SJSA1 (cell line): ENCODE results near the gene TTC36. TPM values are rescaled to one million over a fixed set of nuclear protein-coding genes. Genes with fewer than 3 reads are reported as not detected.
"Not testable (repeated sequence)": the region's sequence is repeated elsewhere in the genome, so short reads cannot be mapped to it uniquely, and the experiment has no call there.

Source experiments
- DNase-seq, 2 experiments: peaks; one replicate each; pipeline ENCODE4 v3.0.0-alpha.2; 2015 to 2020; ENCODE audit warnings: low spot score in 2 of 2, low read depth in 1 of 2
- H3K27ac ChIP-seq: fragments of 250-450 bp; sonication (Bioruptor Pico); 2 replicates; pipeline ENCODE4 v1.5.1; 2020; ENCODE audit warnings: mild to moderate bottlenecking, moderate library complexity
- H3K27me3 ChIP-seq: fragments of 250-450 bp; sonication (Bioruptor Pico); replicated peaks from 2 replicates; pipeline ENCODE4 v1.5.1; 2020; ENCODE audit warnings: mild to moderate bottlenecking, moderate library complexity
- H3K36me3 ChIP-seq: fragments of 250-450 bp; sonication (Bioruptor Pico); 2 replicates; pipeline ENCODE4 v1.5.1; 2020; ENCODE audit warnings: mild to moderate bottlenecking
- H3K4me1 ChIP-seq: fragments of 250-450 bp; sonication (Bioruptor Pico); replicated peaks from 2 replicates; pipeline ENCODE4 v1.6.1; 2021; ENCODE audit warnings: mild to moderate bottlenecking
- H3K4me3 ChIP-seq: fragments of 250-450 bp; sonication (Bioruptor Pico); 2 replicates; pipeline ENCODE4 v1.5.1; 2020; ENCODE audit warnings: mild to moderate bottlenecking
- H3K9me3 ChIP-seq: fragments of 250-450 bp; sonication (Bioruptor Pico); replicated peaks from 2 replicates; pipeline ENCODE4 v1.5.1; 2020; ENCODE audit warnings: mild to moderate bottlenecking
- total RNA-seq: library from RNA; depleted of rRNA; stranded (reverse); fragments of >200 nt; shearing (Covaris generic); gene quantifications from 2 replicates; pipeline ENCODE4 v1.2.3, GENCODE V29; 2014

TTC36 gene
- total RNA-seq, 1 experiment from 2014 or later, result not detected

GRCh38 chr11:118536726-118537125 lies 9.5 kb downstream of the TTC36 start:
- no peaks in the 10 kb centered on the region for H3K36me3 ChIP-seq
- DNase-seq, result no peak
- peaks cover 20% of the 10 kb centered on the region for H3K4me1 ChIP-seq
- H3K9me3 ChIP-seq, result no peaks in the 10 kb centered on the region
- no peak overlapping the region for H3K27ac ChIP-seq
- H3K27me3 ChIP-seq, result no peaks in the 10 kb centered on the region
- H3K4me3 ChIP-seq, result no peak overlapping the region

GRCh38 chr11:118537409-118537980 lies 10.2 kb downstream of the TTC36 start:
- H3K9me3 ChIP-seq, result no peaks in the 10 kb centered on the region
- no peak overlapping the region for H3K4me3 ChIP-seq
- H3K27me3 ChIP-seq, result no peaks in the 10 kb centered on the region
- H3K27ac ChIP-seq, result peak overlapping the region; percentile 64
- H3K4me1 ChIP-seq, result peaks cover 20% of the 10 kb centered on the region
- peak in 1 of 2 experiments; percentile 11 for DNase-seq
- no peaks in the 10 kb centered on the region for H3K36me3 ChIP-seq

- no peak overlapping the region for H3K4me3 ChIP-seq
- no peak for DNase-seq
- H3K36me3 ChIP-seq, result no peaks in the 10 kb centered on the region
- peaks cover 3% of the 10 kb centered on the region for H3K4me1 ChIP-seq
- H3K9me3 ChIP-seq, result no peaks in the 10 kb centered on the region
- H3K27me3 ChIP-seq, result no peaks in the 10 kb centered on the region
- H3K27ac ChIP-seq, result no peak overlapping the region
Measured at GRCh38 chr11:118544010-118544646, 16.9 kb downstream of the TTC36 start.

GRCh38 chr11:118544647-118545010 lies 17.4 kb downstream of the TTC36 start:
- Histone ChIP-seq H3K9me3 (no peaks in the 10 kb centered on the region), H3K4me1 (no peaks in the 10 kb centered on the region), H3K27me3 (no peaks in the 10 kb centered on the region), H3K27ac (no peak overlapping the region), H3K36me3 (no peaks in the 10 kb centered on the region), H3K4me3 (no peak overlapping the region)
- DNase-seq, result no peak

GRCh38 chr11:118545533-118545932 lies 18.3 kb downstream of the TTC36 start:
- no peaks in the 10 kb centered on the region for H3K27me3 ChIP-seq
- H3K36me3 ChIP-seq, result no peaks in the 10 kb centered on the region
- no peak overlapping the region for H3K4me3 ChIP-seq
- H3K4me1 ChIP-seq, result no peaks in the 10 kb centered on the region
- H3K9me3 ChIP-seq, result no peaks in the 10 kb centered on the region
- no peak for DNase-seq
- H3K27ac ChIP-seq, result no peak overlapping the region

GRCh38 chr11:118547132-118547531 lies 19.9 kb downstream of the TTC36 start:
- Histone ChIP-seq H3K36me3 (no peaks in the 10 kb centered on the region), H3K27ac (no peak overlapping the region), H3K4me1 (no peaks in the 10 kb centered on the region), H3K27me3 (no peaks in the 10 kb centered on the region), H3K4me3 (no peak overlapping the region), H3K9me3 (no peaks in the 10 kb centered on the region)
- DNase-seq, result no peak

GRCh38 chr11:118552341-118552740 lies 25.1 kb downstream of the TTC36 start:
- Histone ChIP-seq H3K27me3 (no peaks in the 10 kb centered on the region), H3K9me3 (no peaks in the 10 kb centered on the region), H3K27ac (no peak overlapping the region), H3K36me3 (no peaks in the 10 kb centered on the region), H3K4me3 (no peak overlapping the region), H3K4me1 (no peaks in the 10 kb centered on the region)
- DNase-seq, result no peak

GRCh38 chr11:118560806-118561205 lies 33.5 kb downstream of the TTC36 start:
- Histone ChIP-seq H3K36me3 (no peaks in the 10 kb centered on the region), H3K27me3 (no peaks in the 10 kb centered on the region), H3K9me3 (no peaks in the 10 kb centered on the region), H3K4me1 (no peaks in the 10 kb centered on the region; the same call in 1 of the 2 replicates), H3K4me3 (no peak overlapping the region), H3K27ac (no peak overlapping the region)
- no peak for DNase-seq

GRCh38 chr11:118565051-118565450 lies 37.8 kb downstream of the TTC36 start:
- no peaks in the 10 kb centered on the region; the same call in 1 of the 2 replicates for H3K4me1 ChIP-seq
- no peak overlapping the region for H3K4me3 ChIP-seq
- H3K27ac ChIP-seq, result no peak overlapping the region
- no peaks in the 10 kb centered on the region for H3K36me3 ChIP-seq
- no peaks in the 10 kb centered on the region for H3K27me3 ChIP-seq
- no peaks in the 10 kb centered on the region for H3K9me3 ChIP-seq
- DNase-seq, result no peak

- Histone ChIP-seq H3K4me1 (peaks cover 7% of the 10 kb centered on the region; the same call in 1 of the 2 replicates), H3K36me3 (peaks cover 9% of the 10 kb centered on the region), H3K27ac (no peak overlapping the region), H3K27me3 (no peaks in the 10 kb centered on the region), H3K4me3 (no peak overlapping the region), H3K9me3 (no peaks in the 10 kb centered on the region)
- DNase-seq, result no peak
Measured at GRCh38 chr11:118569670-118570069, 42.4 kb downstream of the TTC36 start.

GRCh38 chr11:118570787-118571186 lies 43.5 kb downstream of the TTC36 start:
- Histone ChIP-seq H3K27me3 (no peaks in the 10 kb centered on the region), H3K9me3 (no peaks in the 10 kb centered on the region), H3K27ac (no peak overlapping the region), H3K36me3 (peaks cover 9% of the 10 kb centered on the region), H3K4me1 (peaks cover 7% of the 10 kb centered on the region; the same call in 1 of the 2 replicates), H3K4me3 (no peak overlapping the region)
- no peak for DNase-seq

- peak in 1 of 2 experiments; percentile 4 for DNase-seq
- H3K4me1 ChIP-seq, H3K27me3 ChIP-seq: not testable (repeated sequence)
Measured at GRCh38 chr11:118571701-118572060, 44.4 kb downstream of the TTC36 start.

GRCh38 chr11:118572061-118572980 lies 45.0 kb downstream of the TTC36 start, which contains the start of gene ARCN1:
Gene ARCN1 (plus strand): TSS chr11:118572409. CDS start chr11:118572548, 139 bp downstream.
- Histone ChIP-seq H3K9me3 (no peaks in the 10 kb centered on the region), H3K4me3 (peak within 1 kb of the TSS; percentile 86), H3K27ac (peak within 1 kb of the TSS; percentile 95), H3K4me1 (peaks cover 7% of the 10 kb centered on the region; the same call in 1 of the 2 replicates), H3K27me3 (no peaks in the 10 kb centered on the region), H3K36me3 (peaks cover 9% of the 10 kb centered on the region)
- peak; percentile 62 to 64 for DNase-seq

More at GRCh38 chr11:118571701-118572060, 44.4 kb downstream of the TTC36 start:
- not testable (repeated sequence) for H3K9me3 ChIP-seq, H3K36me3 ChIP-seq
- Histone ChIP-seq H3K4me3 (peak overlapping the region; percentile 86), H3K27ac (peak overlapping the region; percentile 95)
